ENCODE results near the gene FGR.

FGR gene

GRCh38 chr1:27590917-27591508, 44.0 kb downstream of the FGR start:
- no peak for TF ChIP-seq POLR2A (IDR thresholded peaks at IDR 0.05; ENCODE audit: low read depth, low read length)
- no peak for TF ChIP-seq POLR2AphosphoS5 (IDR thresholded peaks at IDR 0.05; ENCODE audit: low read depth, low read length)
- TF ChIP-seq POU2F2 (IDR thresholded peaks at IDR 0.05; ENCODE audit: low read depth, low read length), result no peak
- TF ChIP-seq SPI1 (IDR thresholded peaks at IDR 0.05; ENCODE audit: low read depth, low read length), result no peak
- TF ChIP-seq TAF1 (IDR thresholded peaks at IDR 0.05; ENCODE audit: low read depth, low read length), result no peak
- no peak for TF ChIP-seq PAX5 (IDR thresholded peaks at IDR 0.05; ENCODE audit: insufficient read depth, low read length, severe bottlenecking)
- FAIRE-seq (no peak), DNase-seq (ENCODE audit: insufficient read length, low spot score) (no peak)

GRCh38 chr1:27589841-27590426, 45.1 kb downstream of the FGR start:
- TF ChIP-seq SPI1 (IDR thresholded peaks at IDR 0.05; ENCODE audit: low read depth, low read length), result no peak
- TF ChIP-seq PAX5 (IDR thresholded peaks at IDR 0.05; ENCODE audit: insufficient read depth, low read length, severe bottlenecking), result no peak
- TF ChIP-seq POLR2AphosphoS5 (IDR thresholded peaks at IDR 0.05; ENCODE audit: low read depth, low read length), result no peak
- no peak for TF ChIP-seq TAF1 (IDR thresholded peaks at IDR 0.05; ENCODE audit: low read depth, low read length)
- no peak for TF ChIP-seq POLR2A (IDR thresholded peaks at IDR 0.05; ENCODE audit: low read depth, low read length)
- TF ChIP-seq POU2F2 (IDR thresholded peaks at IDR 0.05; ENCODE audit: low read depth, low read length), result no peak
- DNase-seq (ENCODE audit: insufficient read length, low spot score) (no peak), FAIRE-seq (no peak)

- no peak for DNase-seq (ENCODE audit: insufficient read length, low spot score)
- no peak for TF ChIP-seq POLR2A (IDR thresholded peaks at IDR 0.05; ENCODE audit: low read depth, low read length)
- TF ChIP-seq SPI1 (IDR thresholded peaks at IDR 0.05; ENCODE audit: low read depth, low read length), result no peak
- TF ChIP-seq PAX5 (IDR thresholded peaks at IDR 0.05; ENCODE audit: insufficient read depth, low read length, severe bottlenecking), result no peak
- no peak for TF ChIP-seq POLR2AphosphoS5 (IDR thresholded peaks at IDR 0.05; ENCODE audit: low read depth, low read length)
- no peak for TF ChIP-seq POU2F2 (IDR thresholded peaks at IDR 0.05; ENCODE audit: low read depth, low read length)
- FAIRE-seq, result no peak
These were observed 45.5 kb downstream of the FGR start for GRCh38 chr1:27589441-27589840.

GRCh38 chr1:27588256-27589232, 46.4 kb downstream of the FGR start:
- TF ChIP-seq POLR2AphosphoS5 (IDR thresholded peaks at IDR 0.05; ENCODE audit: low read depth, low read length) (no peak), PAX5 (IDR thresholded peaks at IDR 0.05; ENCODE audit: insufficient read depth, low read length, severe bottlenecking) (no peak)
- DNase-seq (ENCODE audit: insufficient read length, low spot score) (no peak), FAIRE-seq (no peak)

GRCh38 chr1:27585684-27586083, 49.3 kb downstream of the FGR start:
- FAIRE-seq, result no peak
- no peak for DNase-seq (ENCODE audit: insufficient read length, low spot score)
- TF ChIP-seq POLR2A (IDR thresholded peaks at IDR 0.05; ENCODE audit: low read depth, low read length) (no peak), POU2F2 (IDR thresholded peaks at IDR 0.05; ENCODE audit: low read depth, low read length) (no peak), SPI1 (IDR thresholded peaks at IDR 0.05; ENCODE audit: low read depth, low read length) (no peak), TAF1 (IDR thresholded peaks at IDR 0.05; ENCODE audit: low read depth, low read length) (no peak), POLR2AphosphoS5 (IDR thresholded peaks at IDR 0.05; ENCODE audit: low read depth, low read length) (no peak), PAX5 (IDR thresholded peaks at IDR 0.05; ENCODE audit: insufficient read depth, low read length, severe bottlenecking) (no peak)

- FAIRE-seq (no peak), DNase-seq (ENCODE audit: insufficient read length, low spot score) (no peak)
- TF ChIP-seq POU2F2 (IDR thresholded peaks at IDR 0.05; ENCODE audit: low read depth, low read length), result no peak
- TF ChIP-seq PAX5 (IDR thresholded peaks at IDR 0.05; ENCODE audit: insufficient read depth, low read length, severe bottlenecking), result no peak
- no peak for TF ChIP-seq TAF1 (IDR thresholded peaks at IDR 0.05; ENCODE audit: low read depth, low read length)
- TF ChIP-seq POLR2A (IDR thresholded peaks at IDR 0.05; ENCODE audit: low read depth, low read length), result no peak
- no peak for TF ChIP-seq POLR2AphosphoS5 (IDR thresholded peaks at IDR 0.05; ENCODE audit: low read depth, low read length)
- no peak for TF ChIP-seq SPI1 (IDR thresholded peaks at IDR 0.05; ENCODE audit: low read depth, low read length)
These were observed 50.5 kb downstream of the FGR start for GRCh38 chr1:27584453-27584852.

- FAIRE-seq (no peak), DNase-seq (ENCODE audit: insufficient read length, low spot score) (no peak)
- TF ChIP-seq POLR2AphosphoS5 (IDR thresholded peaks at IDR 0.05; ENCODE audit: low read depth, low read length), result no peak
- TF ChIP-seq SPI1 (IDR thresholded peaks at IDR 0.05; ENCODE audit: low read depth, low read length), result no peak
- no peak for TF ChIP-seq PAX5 (IDR thresholded peaks at IDR 0.05; ENCODE audit: insufficient read depth, low read length, severe bottlenecking)
- TF ChIP-seq TAF1 (IDR thresholded peaks at IDR 0.05; ENCODE audit: low read depth, low read length), result no peak
These were observed 51.5 kb downstream of the FGR start for GRCh38 chr1:27583479-27583878.

- no peak for FAIRE-seq
- DNase-seq (ENCODE audit: insufficient read length, low spot score), result no peak
- TF ChIP-seq TAF1 (IDR thresholded peaks at IDR 0.05; ENCODE audit: low read depth, low read length) (no peak), PAX5 (IDR thresholded peaks at IDR 0.05; ENCODE audit: insufficient read depth, low read length, severe bottlenecking) (no peak), SPI1 (IDR thresholded peaks at IDR 0.05; ENCODE audit: low read depth, low read length) (no peak), POU2F2 (IDR thresholded peaks at IDR 0.05; ENCODE audit: low read depth, low read length) (no peak)
These were observed 53.2 kb downstream of the FGR start for GRCh38 chr1:27581823-27582243.

- DNase-seq (ENCODE audit: insufficient read length, low spot score) (no peak), FAIRE-seq (no peak)
- no peak for TF ChIP-seq TAF1 (IDR thresholded peaks at IDR 0.05; ENCODE audit: low read depth, low read length)
These were observed 57.3 kb downstream of the FGR start for GRCh38 chr1:27577504-27578188.
